Choroid plexus epithelial cell (primary cell): ENCODE data around the gene SNRPA.
"Not testable (repeated sequence)": the region's sequence is repeated elsewhere in the genome, so short reads cannot be mapped to it uniquely, and the experiment has no call there.

ENCODE experiments used
- DNase-seq: peaks from one replicate; pipeline ENCODE4 v3.0.0-alpha.2; 2010; ENCODE audit warnings: low read depth
- H3K4me3 ChIP-seq: 2 replicates; pipeline ENCODE4 v1.5.1; 2011; ENCODE audit warnings: low read depth, mild to moderate bottlenecking, control low read depth, low read length, moderate library complexity
- TF ChIP-seq, protein P1 (sequence below): conservative IDR thresholded peaks from 2 replicates; pipeline ENCODE4 v1.5.1; 2011; ENCODE audit warnings: low read depth, mild to moderate bottlenecking, control low read depth, inconsistent platforms, low read length, moderate library complexity

SNRPA gene

GRCh38 chr19:40768869-40769268 lies 17.9 kb downstream of the SNRPA start:
- DNase-seq = no peak
- TF ChIP-seq, protein P1, sequence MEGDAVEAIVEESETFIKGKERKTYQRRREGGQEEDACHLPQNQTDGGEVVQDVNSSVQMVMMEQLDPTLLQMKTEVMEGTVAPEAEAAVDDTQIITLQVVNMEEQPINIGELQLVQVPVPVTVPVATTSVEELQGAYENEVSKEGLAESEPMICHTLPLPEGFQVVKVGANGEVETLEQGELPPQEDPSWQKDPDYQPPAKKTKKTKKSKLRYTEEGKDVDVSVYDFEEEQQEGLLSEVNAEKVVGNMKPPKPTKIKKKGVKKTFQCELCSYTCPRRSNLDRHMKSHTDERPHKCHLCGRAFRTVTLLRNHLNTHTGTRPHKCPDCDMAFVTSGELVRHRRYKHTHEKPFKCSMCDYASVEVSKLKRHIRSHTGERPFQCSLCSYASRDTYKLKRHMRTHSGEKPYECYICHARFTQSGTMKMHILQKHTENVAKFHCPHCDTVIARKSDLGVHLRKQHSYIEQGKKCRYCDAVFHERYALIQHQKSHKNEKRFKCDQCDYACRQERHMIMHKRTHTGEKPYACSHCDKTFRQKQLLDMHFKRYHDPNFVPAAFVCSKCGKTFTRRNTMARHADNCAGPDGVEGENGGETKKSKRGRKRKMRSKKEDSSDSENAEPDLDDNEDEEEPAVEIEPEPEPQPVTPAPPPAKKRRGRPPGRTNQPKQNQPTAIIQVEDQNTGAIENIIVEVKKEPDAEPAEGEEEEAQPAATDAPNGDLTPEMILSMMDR = no peak
- H3K4me3 ChIP-seq = no peak overlapping the region

GRCh38 chr19:40771101-40771862 lies 20.3 kb downstream of the SNRPA start:
- not testable (repeated sequence) for H3K4me3 ChIP-seq, DNase-seq

DNA sequence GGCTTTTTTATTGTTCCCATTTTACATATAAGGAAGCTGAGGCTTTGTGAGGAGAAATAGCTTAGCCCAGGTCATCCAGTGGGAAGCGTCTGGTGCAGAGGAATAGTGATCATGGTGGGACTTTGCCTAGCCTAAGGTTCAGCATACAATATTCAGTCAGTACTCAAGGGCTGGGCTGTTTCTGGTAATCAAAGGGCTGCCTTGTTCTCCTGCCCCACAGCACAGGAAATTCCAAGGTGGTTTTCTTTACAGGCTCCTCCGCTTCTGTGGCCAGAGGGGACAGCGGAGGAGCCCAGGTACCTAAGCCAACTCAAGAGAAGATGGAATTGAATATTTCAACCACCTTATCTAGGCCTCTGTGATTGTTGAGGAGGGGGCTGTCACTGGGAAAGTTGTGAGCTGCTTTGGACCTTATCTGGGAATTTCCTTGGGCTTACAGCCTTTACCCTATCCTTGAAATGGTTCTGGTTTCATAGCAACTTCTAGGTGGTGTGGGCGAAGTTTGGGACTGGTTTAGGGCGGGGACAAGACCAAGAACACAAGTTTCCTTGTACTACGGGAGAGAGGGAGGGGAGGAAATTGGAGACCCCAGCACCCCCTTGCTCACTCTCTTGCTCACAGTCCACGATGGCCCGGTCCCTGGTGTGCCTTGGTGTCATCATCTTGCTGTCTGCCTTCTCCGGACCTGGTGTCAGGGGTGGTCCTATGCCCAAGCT lies 24.1 kb downstream of the SNRPA start, which contains the start of gene MIA:
MIA (plus strand) TSS at position 606 of the 716 bp plus-strand sequence; CDS start at position 628, 22 bp downstream.
- H3K4me3 ChIP-seq = no peak within 1 kb of the TSS
- TF ChIP-seq, protein P1 = no peak
- no peak for DNase-seq

- no peak for DNase-seq
- TF ChIP-seq, protein P1 = no peak
- H3K4me3 ChIP-seq = no peak overlapping the region
Measured at GRCh38 chr19:40775632-40776022, 24.6 kb downstream of the SNRPA start.

- no peak for DNase-seq
- H3K4me3 ChIP-seq = no peak overlapping the region
- TF ChIP-seq, protein P1 = no peak
Measured at GRCh38 chr19:40776364-40776763, 25.4 kb downstream of the SNRPA start.

DNA sequence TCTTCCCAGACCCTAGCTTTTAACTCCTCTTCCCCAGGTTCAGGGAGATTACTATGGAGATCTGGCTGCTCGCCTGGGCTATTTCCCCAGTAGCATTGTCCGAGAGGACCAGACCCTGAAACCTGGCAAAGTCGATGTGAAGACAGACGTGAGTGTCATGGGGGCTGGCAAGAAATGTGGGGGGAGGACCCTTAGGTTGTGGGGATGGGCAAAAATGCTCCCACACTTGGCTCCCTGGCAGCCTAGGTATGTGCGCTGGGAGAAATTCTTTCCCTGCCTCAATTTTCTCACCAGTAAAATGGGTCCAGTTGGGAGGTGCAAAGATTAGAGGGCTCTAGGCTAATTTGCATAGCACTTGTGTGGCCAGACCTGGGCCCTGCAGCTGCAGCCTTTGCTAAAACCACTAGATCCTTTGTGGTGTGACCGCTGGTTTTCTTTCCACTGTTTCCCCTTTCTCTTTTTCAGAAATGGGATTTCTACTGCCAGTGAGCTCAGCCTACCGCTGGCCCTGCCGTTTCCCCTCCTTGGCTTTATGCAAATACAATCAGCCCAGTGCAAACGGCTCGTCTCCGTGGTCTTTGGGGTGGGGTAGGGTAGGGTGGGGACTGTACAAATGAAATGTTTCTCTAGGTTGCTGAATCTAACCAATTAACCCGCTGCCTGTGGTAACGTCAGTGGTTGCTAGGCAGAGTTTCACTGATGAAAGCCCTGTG lies 26.1 kb downstream of the SNRPA start:
- peak; percentile 96 for DNase-seq
- TF ChIP-seq, protein P1 = no peak
- H3K4me3 ChIP-seq = peak overlapping the region; percentile 60

DNA sequence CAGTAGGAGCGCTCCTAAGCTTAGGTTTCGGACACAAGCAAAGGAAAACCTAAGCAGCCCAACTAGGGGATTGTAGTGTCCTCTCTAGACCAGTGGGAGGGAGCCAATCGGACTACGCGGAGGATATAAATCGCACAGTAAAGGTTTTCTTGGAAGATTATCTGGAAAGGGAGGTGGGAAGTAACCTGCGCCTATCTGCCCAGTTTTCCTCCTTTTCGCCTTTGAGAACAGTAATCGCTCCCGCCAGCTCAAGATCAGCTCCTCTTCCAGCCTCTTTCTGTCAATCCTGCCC lies 26.6 kb downstream of the SNRPA start:
- TF ChIP-seq, protein P1 = no peak
- peak overlapping the region; percentile 60 for H3K4me3 ChIP-seq
- DNase-seq = no peak
